SHP77 treated with DMSO at 0.1 percent for 48 hours (cell line): ENCODE results near the gene CROCC2.

Experiments used
- DNase-seq: peaks from one replicate; lab custom pipeline; 2025; lab: John Stamatoyannopoulos, UW

CROCC2 gene

DNA sequence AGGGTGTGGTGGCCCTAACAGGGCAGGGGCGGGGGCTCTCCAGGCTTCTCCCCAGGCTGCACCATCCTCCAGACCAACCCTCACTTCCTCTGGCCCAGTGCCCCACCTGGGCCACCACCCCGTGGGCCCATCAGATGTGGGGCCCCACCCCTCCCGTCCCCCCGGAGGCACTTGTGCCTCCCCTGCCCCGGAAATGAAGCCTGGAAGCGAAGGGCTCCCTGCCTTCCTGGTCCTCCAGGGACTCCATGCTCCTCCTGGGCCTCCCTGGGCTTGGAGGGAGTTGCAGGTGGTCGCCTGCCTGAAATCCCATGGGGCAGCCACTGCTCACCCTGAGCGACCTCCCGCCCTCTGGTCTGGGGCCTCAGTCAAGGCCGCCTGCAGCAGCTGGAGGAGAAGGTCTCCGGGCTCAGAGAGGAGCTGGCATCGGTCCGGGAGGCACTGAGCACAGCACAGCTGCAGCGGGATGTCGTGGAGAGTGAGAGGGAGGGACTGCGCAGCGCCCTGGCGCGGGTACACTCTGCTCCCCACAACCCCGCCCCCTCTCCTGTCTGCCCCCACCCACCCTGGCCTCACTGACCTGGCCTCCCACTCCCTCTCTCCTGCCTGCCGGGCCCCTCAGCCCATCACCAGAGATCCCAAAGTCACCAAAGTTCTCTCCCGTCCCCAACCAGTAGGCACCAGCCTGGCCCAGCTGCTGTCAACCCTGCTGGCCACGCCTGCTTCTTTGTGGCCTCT lies 28.0 kb downstream of the CROCC2 start:
- DNase-seq: no peak

DNA sequence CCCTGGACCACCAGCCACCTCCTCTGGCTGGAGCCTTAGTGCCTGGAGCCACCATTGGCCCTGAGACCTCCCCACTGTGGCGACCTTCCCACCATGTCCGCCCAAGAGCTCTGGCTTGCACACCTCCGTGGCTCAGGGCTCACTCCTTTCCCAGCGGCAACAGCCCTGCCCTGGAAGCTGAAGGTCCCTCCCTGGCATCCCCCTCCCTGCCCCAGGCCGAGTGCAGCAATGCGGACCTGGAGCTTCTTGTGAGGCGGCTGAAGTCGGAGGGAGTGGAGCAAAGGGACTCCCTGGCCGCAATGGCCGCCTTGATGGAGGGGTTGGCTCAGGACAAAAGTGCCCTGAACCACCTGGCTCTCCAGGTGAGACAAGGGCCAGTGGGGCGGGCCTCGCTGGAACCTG lies 28.6 kb downstream of the CROCC2 start:
- DNase-seq: no peak

- DNase-seq: peak; percentile 54
Observed at GRCh38 chr2:240935103-240935876, 29.2 kb downstream of the CROCC2 start.

DNA sequence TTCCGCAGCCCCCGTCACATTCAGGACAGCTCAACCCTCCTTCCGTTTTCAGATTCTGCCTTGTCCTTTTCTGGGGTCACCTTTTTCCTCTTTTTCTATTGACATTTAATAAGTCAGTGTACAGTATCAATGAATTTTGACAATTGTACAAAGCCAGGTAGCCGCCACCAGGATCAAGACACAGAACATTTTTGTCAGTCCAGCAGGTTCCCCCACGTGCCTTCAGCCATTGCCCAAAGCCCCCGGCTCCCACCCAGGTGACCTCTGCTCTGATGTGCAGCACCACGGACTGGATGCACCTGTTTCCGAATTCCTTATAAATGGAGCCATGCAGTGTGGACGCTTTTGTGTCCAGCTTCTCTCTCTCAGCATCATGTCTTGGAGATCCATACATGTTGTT lies 30.0 kb downstream of the CROCC2 start:
- DNase-seq: no peak

- DNase-seq: no peak
Observed at GRCh38 chr2:240946046-240946445, 39.9 kb downstream of the CROCC2 start.

GRCh38 chr2:240946654-240947053 lies 40.5 kb downstream of the CROCC2 start:
- DNase-seq: no peak

DNA sequence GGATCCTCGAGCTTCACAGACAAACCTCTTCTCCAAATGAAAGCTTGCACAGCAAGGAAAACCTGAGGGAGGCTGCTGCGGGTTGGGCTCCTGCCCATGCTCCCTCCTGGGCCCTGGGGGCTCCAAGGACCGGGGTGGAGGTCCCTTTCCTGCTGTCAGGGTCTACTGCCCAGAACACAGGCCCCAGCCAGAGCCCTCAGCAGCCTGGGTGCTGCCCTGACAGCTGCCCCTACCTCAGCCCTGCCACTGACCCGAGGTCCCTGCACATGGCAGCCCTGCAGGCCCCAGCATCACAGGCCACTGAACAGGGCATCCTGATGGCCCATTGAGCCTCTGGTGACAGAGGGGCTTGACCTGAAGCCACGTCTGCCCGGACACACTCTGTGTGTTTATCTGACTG lies 41.0 kb downstream of the CROCC2 start:
- DNase-seq: no peak

DNA sequence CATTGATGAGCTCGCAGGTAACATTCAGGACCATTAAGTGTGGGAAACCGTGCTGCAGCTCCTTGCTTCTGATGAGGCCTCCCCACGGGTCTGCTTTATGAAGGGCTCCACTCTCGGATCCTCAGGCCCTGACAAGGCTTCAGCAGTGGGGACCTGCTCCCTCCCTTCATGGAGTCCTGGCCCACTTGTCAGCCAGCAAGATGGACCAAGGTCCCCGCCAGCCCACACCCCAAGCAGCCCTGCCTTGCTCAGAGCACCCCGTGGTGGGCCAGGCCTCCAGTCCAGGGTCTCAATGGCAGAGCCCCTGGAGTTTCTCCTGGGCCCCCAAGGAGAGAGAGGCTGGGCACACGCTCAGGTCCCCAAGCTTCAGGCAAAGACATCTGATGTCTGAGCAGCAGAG lies 41.5 kb downstream of the CROCC2 start:
- DNase-seq: no peak

DNA sequence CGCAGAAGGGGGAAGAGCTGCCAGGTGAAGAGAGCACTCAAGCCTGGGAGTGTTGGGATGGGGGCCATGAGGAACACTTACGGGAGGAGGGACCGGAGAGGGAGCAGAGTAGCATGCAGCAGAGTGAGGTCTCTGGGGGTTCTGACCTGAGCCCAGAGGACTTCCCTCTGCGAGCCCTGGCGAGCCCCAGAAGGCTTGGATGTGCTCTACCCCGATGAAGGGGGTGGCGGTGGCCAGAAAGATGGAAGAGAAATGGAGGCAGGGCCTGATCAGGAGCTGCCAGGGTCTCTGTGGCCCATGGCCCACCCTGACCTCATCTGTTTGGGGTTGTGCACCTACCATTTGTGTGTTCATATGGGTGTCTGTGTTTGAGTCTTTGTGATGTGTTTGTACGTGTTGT lies 42.0 kb downstream of the CROCC2 start:
- no peak for DNase-seq

GRCh38 chr2:240948905-240949790 lies 43.0 kb downstream of the CROCC2 start:
- DNase-seq: no peak

DNA sequence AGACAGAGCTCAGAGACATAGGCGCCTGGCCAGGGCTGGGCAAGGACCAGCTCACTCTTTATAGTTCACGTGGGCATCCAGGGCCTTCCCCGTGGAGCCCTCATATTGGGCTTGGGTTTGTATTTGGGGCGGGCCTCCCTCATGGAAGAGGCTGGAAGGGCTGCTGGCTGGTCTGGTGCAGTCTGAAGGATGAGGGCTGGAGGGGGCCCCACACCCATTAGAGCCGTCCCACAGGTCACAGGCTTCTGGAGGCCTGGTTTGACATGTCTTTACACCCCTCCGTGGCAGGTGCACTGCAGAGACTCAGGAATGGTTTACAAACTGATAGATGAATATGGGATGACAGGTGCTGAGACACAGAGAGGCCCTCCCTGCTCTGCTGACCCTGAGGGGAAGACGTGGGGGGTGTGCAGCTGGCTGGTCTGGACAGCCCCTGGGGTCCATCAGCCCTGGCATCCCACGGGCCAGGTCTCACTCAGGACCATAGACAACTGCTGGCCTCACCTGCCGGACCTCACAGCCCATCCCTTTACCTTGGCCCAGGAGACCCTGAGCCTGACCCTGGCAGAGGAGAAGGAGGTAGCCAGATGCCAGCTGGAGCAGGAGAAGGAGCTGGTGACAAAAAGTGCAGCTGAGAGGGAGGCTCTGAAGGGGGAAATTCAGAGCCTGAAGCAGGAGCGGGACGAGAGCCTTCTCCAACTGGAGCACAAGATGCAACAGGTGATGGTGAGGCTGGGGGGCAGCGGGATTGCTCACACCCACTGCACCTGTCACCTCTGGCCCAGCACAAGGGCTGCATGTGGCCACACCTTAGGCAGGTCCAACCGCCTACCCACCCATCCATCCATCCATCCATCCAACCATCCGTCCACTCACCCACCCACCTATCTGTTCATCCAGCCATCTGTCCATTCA lies 43.9 kb downstream of the CROCC2 start:
- no peak for DNase-seq

DNA sequence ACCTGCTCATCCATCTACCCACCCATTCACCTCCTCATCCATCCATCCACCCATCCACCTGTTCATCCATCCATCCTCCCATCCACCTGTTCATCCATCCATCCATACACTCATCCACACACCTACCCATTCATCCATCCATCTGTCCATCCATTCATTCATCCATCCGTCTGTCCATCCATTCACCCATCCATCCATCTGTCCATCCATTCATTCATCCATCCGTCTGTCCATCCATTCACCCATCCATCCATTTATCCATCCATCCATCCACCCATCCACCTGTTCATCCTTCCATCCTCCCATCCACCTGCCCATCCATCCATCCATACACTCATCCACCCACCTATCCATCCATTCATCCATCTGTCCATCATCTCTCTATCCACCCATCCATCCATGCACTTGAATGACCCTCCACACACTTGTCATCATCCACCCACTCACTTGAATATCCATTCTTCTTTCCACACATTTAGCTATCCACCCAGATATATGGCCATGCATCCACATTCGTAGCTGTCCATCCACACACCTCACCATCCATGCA lies 45.0 kb downstream of the CROCC2 start:
- no peak for DNase-seq

DNA sequence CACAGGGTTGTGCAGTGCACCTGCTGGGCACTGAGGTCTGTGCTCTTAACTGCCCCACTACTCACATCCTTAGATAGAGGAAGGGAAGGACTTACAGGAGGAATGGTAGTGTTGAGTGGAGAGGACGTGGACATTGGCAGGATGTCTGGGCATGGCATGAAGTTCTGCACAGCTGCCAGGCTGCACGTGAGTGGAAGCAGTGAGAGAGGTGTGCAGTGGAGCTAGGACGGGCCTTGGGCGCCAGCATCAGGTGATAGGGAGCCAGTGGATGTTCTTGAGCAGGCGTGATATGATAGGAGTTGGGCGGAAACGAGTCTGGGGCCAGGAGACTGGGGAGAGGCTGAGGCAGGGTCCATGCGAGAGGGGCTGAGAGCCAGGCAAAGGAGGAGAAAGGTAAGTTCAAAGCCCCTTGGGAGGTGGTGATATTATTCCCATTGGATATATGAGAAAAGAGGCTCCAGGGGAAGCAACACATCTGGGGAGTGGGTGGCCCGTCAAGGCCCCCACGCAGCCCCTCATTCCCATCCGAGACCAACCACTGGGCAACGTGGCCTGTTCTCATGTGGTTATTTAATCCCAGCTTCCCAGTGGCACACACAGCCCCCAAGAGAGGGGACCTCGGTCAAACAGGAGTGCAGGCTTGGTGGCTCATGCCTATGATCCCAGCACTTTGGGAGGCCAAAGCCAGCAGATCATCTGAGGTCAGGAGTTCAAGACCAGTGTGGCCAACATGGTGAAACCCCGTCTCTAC lies 46.5 kb downstream of the CROCC2 start:
- DNase-seq: no peak

- no peak for DNase-seq
Observed at GRCh38 chr2:240953426-240954410, 47.6 kb downstream of the CROCC2 start.

DNA sequence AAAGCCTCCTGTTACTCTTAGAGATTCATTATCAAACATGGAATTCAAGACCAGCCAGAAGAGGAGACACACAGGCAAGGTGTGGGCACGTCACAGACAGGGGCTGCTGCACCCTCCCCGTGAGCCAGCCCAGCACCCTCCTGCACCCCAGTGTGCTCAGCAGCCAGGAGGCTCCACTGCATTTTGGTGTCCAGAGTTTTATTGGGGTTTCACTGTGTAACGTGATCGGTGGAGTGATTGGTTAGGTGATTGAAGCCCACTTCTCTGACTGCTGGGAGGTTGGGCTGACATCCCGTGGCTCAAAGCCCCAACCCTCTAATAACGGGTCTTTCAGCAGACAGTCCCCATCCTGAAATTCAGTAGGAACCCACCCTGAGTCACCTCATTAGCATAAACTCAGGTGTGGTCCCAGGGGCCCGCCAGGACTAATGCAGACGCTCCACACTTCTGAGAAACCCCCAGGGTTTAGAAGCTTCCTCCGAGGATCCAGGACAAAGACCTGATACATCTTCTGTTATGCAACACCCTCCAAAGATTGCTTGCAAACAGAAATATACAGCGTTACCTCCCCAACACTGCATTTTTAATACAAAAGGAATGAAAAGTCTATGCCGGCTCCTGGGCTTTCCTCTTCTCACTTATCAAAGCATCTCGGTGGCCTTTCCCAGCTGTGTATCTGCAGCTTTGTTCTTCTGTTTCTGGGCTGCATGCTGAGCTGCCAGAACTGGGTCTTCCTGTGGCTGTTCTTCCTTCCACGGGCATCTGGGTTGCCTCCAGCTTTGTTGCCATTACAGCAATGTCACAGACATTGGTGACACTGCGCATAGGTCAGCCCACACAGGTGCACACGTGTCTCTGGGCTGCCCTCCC lies 48.5 kb downstream of the CROCC2 start:
- no peak for DNase-seq

DNA sequence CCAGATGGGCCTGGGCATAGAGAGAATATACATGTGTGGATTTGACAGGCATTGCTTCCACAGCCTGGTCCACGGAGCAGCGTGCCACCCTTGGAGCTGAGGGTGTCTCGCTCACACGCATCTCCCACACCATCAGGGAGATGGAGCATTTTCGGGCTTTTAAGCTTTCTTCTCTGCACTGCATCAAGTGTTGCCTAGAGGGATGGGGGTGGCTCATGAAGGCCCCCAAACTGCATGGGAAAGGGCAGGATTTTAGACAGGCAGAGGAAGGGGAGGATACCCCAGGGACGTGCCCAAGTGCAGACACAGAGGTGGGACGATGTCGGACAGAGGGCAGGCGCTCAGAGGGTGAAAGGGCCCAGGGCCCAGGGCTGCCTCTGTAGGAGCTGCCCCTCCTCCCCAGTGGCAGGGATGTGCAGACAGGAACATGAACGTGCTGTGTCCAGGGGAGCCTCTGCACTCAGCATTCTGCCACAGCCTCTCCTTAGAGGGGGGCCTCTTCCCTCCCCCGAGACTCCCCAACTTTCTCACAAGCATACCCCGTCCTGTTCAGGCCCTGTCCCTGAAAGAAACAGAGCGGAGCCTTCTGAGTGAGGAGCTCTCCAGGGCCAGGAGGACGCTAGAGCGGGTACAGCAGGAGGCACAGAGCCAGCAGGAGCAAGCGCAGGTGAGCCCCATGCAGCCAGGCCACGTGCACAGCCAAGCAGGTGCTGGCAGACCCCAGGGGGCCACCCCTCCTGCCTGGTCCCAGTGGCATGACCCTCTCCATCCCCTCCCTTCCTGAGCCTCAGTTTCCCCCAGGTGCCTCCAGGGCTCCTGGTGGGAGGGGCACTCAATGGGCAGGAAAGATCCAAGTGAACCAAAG lies 49.4 kb downstream of the CROCC2 start:
- DNase-seq: no peak
